SK-N-SH (cell line): ENCODE data around the gene PAM. TPM values are rescaled to one million over a fixed set of nuclear protein-coding genes. Genes with fewer than 3 reads are reported as not detected.
"Not testable (repeated sequence)": the region's sequence is repeated elsewhere in the genome, so short reads cannot be mapped to it uniquely, and the experiment has no call there.

Experiments
- CTCF ChIA-PET: fragments of 300-600, 350-600 bp; formaldehyde crosslinking; extraction: SDS; loops from one replicate; lab custom pipeline; 2021; lab: Yijun Ruan, JAX
- POLR2A ChIA-PET: fragments of 350-600 bp; sonication (Branson Sonifier 250); formaldehyde crosslinking; extraction: SDS; loops from one replicate; lab custom pipeline; 2020; ENCODE audit warnings: antibody characterized with exemption, inconsistent platforms; lab: Yijun Ruan, JAX
- DNase-seq: peaks from one replicate; pipeline ENCODE4 v3.0.0; 2012
- H2AFZ ChIP-seq: fragments of 200-600 bp; sonication (generic); 2 replicates; pipeline ENCODE4 v1.8.1; 2016; ENCODE audit warnings: antibody characterized with exemption, mild to moderate bottlenecking, low read depth
- H3F3A ChIP-seq: fragments of 200-600 bp; sonication (generic); replicated peaks from 2 replicates; pipeline ENCODE3; 2016; ENCODE audit warnings: antibody characterized with exemption, mild to moderate bottlenecking; ENCODE audit not compliant: insufficient read depth
- H3K27ac ChIP-seq, 2 experiments: fragments of 200-500 bp in 1 of 2; fragments of 200-600 bp in 1 of 2; sonication (Bioruptor generic) in 1 of 2; sonication (generic), shearing (Covaris generic) in 1 of 2; 2 replicates each; pipeline versions ENCODE4 v1.5.1 to v1.6.1; 2014 to 2016; ENCODE audit warnings: low read depth in 2 of 2, inconsistent platforms in 1 of 2, low read length in 1 of 2, mild to moderate bottlenecking in 1 of 2, mixed read lengths in 1 of 2
- H3K27me3 ChIP-seq: fragments of 200-600 bp; sonication (generic), shearing (Covaris generic); 2 replicates; pipeline ENCODE4 v1.6.1; 2016; ENCODE audit warnings: mixed run types; ENCODE audit not compliant: insufficient read depth
- H3K36me3 ChIP-seq, 2 experiments: fragments of 200-500 bp in 1 of 2; fragments of 200-600 bp in 1 of 2; sonication (Bioruptor generic) in 1 of 2; sonication (generic) in 1 of 2; replicated peaks in 1 of 2; 2 replicates each; pipeline versions ENCODE3 to v1.5.1; 2014 to 2016; ENCODE audit warnings: low read length in 1 of 2, mild to moderate bottlenecking in 1 of 2; ENCODE audit not compliant: insufficient read depth in 2 of 2, control insufficient read depth in 1 of 2
- H3K4me1 ChIP-seq, 2 experiments: fragments of 200-500 bp in 1 of 2; fragments of 200-600 bp in 1 of 2; sonication (Bioruptor generic) in 1 of 2; sonication (generic), shearing (Covaris generic) in 1 of 2; 2 replicates each; pipeline versions ENCODE4 v1.5.1 to v1.6.1; 2014 to 2016; ENCODE audit warnings: low read depth in 1 of 2, low read length in 1 of 2, mixed run types in 1 of 2; ENCODE audit not compliant: insufficient read depth in 2 of 2, control insufficient read depth in 1 of 2
- H3K4me2 ChIP-seq: fragments of 200-600 bp; sonication (generic), shearing (Covaris generic); 2 replicates; pipeline ENCODE4 v1.6.1; 2017; ENCODE audit warnings: mixed run types
- H3K4me3 ChIP-seq, 2 experiments: fragments of 200-500 bp in 1 of 2; fragments of 200-600 bp in 1 of 2; sonication (Bioruptor generic) in 1 of 2; sonication (generic), shearing (Covaris generic) in 1 of 2; 2 replicates each; pipeline versions ENCODE4 v1.5.1 to v1.8.1; 2014 to 2016; ENCODE audit warnings: low read depth in 2 of 2, inconsistent platforms in 1 of 2, low read length in 1 of 2, mild to moderate bottlenecking in 1 of 2, mixed read lengths in 1 of 2, moderate library complexity in 1 of 2
- H3K79me2 ChIP-seq: fragments of 200-600 bp; sonication (generic); 2 replicates; pipeline ENCODE4 v1.8.1; 2017; ENCODE audit warnings: mild to moderate bottlenecking; ENCODE audit not compliant: insufficient read depth
- H3K9ac ChIP-seq: fragments of 200-600 bp; sonication (generic); 2 replicates; pipeline ENCODE4 v1.6.1; 2017; ENCODE audit warnings: mixed run types
- H3K9me2 ChIP-seq: fragments of 200-600 bp; sonication (generic); 2 replicates; pipeline ENCODE4 v1.6.1; 2017; ENCODE audit warnings: mixed run types
- H3K9me3 ChIP-seq: fragments of 200-600 bp; sonication (generic); 2 replicates; pipeline ENCODE4 v1.6.1; 2017; ENCODE audit warnings: mixed run types, mild to moderate bottlenecking, moderate library complexity
- H4K20me1 ChIP-seq: fragments of 200-600 bp; sonication (generic); 2 replicates; pipeline ENCODE4 v1.6.1; 2017; ENCODE audit warnings: mild to moderate bottlenecking, mixed run types; ENCODE audit not compliant: insufficient read depth
- CHD2 ChIP-seq: fragments of 150-350 bp; IDR thresholded peaks from 2 replicates; pipeline ENCODE4 v1.6.1; 2018; ENCODE audit warnings: low read length; ENCODE audit not compliant: partially characterized antibody
- EP300 ChIP-seq, 2 experiments: IDR thresholded peaks; 2 replicates each; pipeline versions ENCODE4 v1.4.0 to v1.6.1; 2012; ENCODE audit warnings: borderline replicate concordance in 1 of 2, low read depth in 1 of 2, low read length in 1 of 2
- FOXJ3 ChIP-seq: sonication (generic); formaldehyde crosslinking; IDR thresholded peaks from 2 replicates; pipeline ENCODE4 v1.5.1; 2020; ENCODE audit warnings: mild to moderate bottlenecking, missing genetic modification reagents
- FOXM1 ChIP-seq: IDR thresholded peaks from 2 replicates; pipeline ENCODE4 v1.4.0; 2012; ENCODE audit warnings: low read depth, mild to moderate bottlenecking
- JUND ChIP-seq: IDR thresholded peaks from 2 replicates; pipeline ENCODE4 v1.4.0; 2012
- NFIC ChIP-seq: IDR thresholded peaks from 2 replicates; pipeline ENCODE4 v1.4.0; 2012; ENCODE audit warnings: borderline replicate concordance
- POLR2AphosphoS5 ChIP-seq: IDR thresholded peaks from 2 replicates; pipeline ENCODE4 v1.6.1; 2012; ENCODE audit warnings: low read depth, low read length
- RAD21 ChIP-seq: IDR thresholded peaks from 2 replicates; pipeline ENCODE4 v1.6.1; 2012; ENCODE audit warnings: mild to moderate bottlenecking, low read length
- RXRA ChIP-seq: IDR thresholded peaks from 2 replicates; pipeline ENCODE4 v1.4.0; 2012; ENCODE audit warnings: low read depth, mild to moderate bottlenecking, borderline replicate concordance
- SIN3A ChIP-seq: IDR thresholded peaks from 2 replicates; pipeline ENCODE4 v1.6.1; 2012; ENCODE audit warnings: low read depth, mild to moderate bottlenecking, low read length, moderate library complexity, borderline replicate concordance
- TEAD4 ChIP-seq: IDR thresholded peaks from 2 replicates; pipeline ENCODE4 v1.4.0; 2012; ENCODE audit warnings: mild to moderate bottlenecking, borderline replicate concordance; ENCODE audit not compliant: insufficient read depth
- YY1 ChIP-seq: IDR thresholded peaks from 2 replicates; pipeline ENCODE4 v1.4.0; 2012; ENCODE audit warnings: low read depth, mild to moderate bottlenecking
- WGBS: methylation state at CpG from one replicate; pipeline ENCODE4 v1.1.6; 2017; ENCODE audit warnings: low lambda C conversion rate; 5-methylcytosine and 5-hydroxymethylcytosine counted together
- polyA plus RNA-seq, 3 experiments: library from polyadenylated mRNA; depleted of rRNA; stranded (reverse); fragments of >200 nt; gene quantifications; 2 replicates each; pipeline ENCODE4 v1.2.3, GENCODE V29; 2012
- TF ChIP-seq, protein P1 (sequence below): fragments of 150-350 bp; IDR thresholded peaks from 2 replicates; pipeline ENCODE4 v1.6.1; 2016; ENCODE audit warnings: mild to moderate bottlenecking, low read depth, low read length
- TF ChIP-seq, protein P2 (sequence below): IDR thresholded peaks from 2 replicates; pipeline ENCODE4 v1.4.0; 2012; ENCODE audit warnings: low read depth
- TF ChIP-seq, protein P3 (sequence below): IDR thresholded peaks from 2 replicates; pipeline ENCODE4; 2012

PAM gene
- polyA plus RNA-seq, 1 of the 3 experiments (the other 2 are of a cell fraction) = 507 TPM

DNA sequence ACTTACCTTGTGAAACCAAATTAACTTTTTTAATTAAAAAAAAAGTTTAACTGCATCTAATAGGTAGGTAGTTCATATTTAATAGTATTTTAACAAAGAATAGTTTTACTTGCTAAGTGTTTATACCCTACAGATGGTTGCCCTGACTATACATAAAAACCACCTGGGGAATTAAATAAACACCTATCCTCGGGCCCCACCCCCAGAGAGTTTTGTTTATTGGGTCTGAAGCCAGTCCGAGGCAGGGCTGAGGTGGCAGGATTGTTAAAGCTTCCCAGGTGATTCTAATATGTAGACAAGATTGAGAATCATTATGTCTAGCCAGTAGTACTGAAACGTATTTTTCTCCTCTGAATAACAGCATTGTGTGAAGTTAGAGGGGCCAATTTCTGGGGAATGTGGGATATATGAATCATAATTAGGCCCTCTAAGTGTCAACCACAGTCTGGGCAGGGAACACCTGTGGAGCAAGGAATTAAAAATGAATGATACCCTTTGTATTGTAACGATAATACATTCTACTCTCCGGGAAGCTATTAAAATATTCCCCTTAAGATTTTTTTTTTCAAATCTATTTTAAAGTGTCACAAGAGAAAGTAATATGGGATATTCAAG, 5.6 kb upstream of the PAM start:
- no peaks in the 10 kb centered on the region for H3F3A ChIP-seq
- CTCF ChIA-PET = interaction anchor here (1.0 to 1.9 kb wide), 5 partner anchors 11 to 68 kb away, joined by 3 to 6 read pairs (median 4); no protein-coding TSS in a partner anchor

DNA sequence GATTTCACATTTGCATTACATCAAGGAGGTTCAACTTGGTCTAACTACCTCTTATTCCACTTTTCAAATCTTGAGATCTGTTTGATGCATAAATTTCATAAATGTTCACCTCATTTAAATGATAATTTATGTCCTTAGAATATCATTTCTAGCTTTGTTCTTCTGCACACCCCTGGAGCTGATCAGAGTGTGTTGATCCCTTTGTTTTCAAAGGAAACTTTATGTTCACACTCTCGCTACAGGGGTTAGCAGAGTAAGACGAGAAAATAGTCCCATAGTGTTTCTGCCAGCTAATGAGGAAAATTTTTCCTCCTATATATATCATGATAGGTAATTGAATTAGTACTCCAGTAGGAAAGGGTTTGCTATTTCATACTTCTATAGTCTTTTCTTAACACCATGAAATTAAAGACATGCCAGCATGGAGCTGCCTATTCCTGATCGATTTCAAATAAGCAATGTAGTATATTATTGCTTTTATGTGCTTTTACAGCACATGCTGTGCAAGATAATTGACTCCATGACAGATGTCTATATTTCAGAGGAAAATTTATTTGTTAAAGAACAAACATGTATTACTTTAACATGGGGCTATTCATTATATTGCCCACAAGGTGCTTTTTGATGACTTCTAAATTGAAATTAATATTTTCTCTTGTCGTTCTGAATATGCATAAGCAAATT, 4.8 kb upstream of the PAM start:
- H3K9ac ChIP-seq = no peak overlapping the region
- no peak overlapping the region for H3K4me3 ChIP-seq
- ChIA-PET POLR2A (no interaction called here), CTCF (interaction anchor here (0.7 to 1.9 kb wide), 8 partner anchors 10 to 214 kb away, joined by 3 to 6 read pairs (median 3); no protein-coding TSS in a partner anchor)
- H3K9me3 ChIP-seq = no peaks in the 10 kb centered on the region
- H3K79me2 ChIP-seq = peaks cover 5% of the 10 kb centered on the region; the same call in 1 of the 2 replicates
- H3K4me2 ChIP-seq = no peak overlapping the region
- H3K9me2 ChIP-seq = no peaks in the 10 kb centered on the region
- peaks cover 0 to 9% of the 10 kb centered on the region in 2 experiments; a peak in 3 of 4 replicates for H3K4me1 ChIP-seq
- H3K27me3 ChIP-seq = no peaks in the 10 kb centered on the region
- no peak overlapping the region for H3K27ac ChIP-seq
- no peaks in the 10 kb centered on the region for H4K20me1 ChIP-seq
- no peak for TF ChIP-seq FOXM1
- TF ChIP-seq SIN3A = no peak
- TF ChIP-seq, protein P1, sequence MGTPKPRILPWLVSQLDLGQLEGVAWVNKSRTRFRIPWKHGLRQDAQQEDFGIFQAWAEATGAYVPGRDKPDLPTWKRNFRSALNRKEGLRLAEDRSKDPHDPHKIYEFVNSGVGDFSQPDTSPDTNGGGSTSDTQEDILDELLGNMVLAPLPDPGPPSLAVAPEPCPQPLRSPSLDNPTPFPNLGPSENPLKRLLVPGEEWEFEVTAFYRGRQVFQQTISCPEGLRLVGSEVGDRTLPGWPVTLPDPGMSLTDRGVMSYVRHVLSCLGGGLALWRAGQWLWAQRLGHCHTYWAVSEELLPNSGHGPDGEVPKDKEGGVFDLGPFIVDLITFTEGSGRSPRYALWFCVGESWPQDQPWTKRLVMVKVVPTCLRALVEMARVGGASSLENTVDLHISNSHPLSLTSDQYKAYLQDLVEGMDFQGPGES = no peak
- no peak for TF ChIP-seq JUND
- TF ChIP-seq, protein P2, sequence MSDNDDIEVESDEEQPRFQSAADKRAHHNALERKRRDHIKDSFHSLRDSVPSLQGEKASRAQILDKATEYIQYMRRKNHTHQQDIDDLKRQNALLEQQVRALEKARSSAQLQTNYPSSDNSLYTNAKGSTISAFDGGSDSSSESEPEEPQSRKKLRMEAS = no peak
- TF ChIP-seq FOXJ3 (CRISPR knock-in tag) = no peak
- no peak for TF ChIP-seq NFIC
- no peak for TF ChIP-seq EP300 (IDR thresholded peaks at IDR 0.05; ENCODE audit: borderline replicate concordance in 1 of 2, low read depth in 1 of 2, low read length in 1 of 2)
- no peak for TF ChIP-seq POLR2AphosphoS5
- no peak for TF ChIP-seq TEAD4
- TF ChIP-seq, protein P3, sequence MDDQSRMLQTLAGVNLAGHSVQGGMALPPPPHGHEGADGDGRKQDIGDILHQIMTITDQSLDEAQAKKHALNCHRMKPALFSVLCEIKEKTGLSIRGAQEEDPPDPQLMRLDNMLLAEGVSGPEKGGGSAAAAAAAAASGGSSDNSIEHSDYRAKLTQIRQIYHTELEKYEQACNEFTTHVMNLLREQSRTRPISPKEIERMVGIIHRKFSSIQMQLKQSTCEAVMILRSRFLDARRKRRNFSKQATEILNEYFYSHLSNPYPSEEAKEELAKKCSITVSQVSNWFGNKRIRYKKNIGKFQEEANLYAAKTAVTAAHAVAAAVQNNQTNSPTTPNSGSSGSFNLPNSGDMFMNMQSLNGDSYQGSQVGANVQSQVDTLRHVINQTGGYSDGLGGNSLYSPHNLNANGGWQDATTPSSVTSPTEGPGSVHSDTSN = no peak
- H3K36me3 ChIP-seq = no peaks in the 10 kb centered on the region
- DNase-seq = no peak
- H3F3A ChIP-seq = no peaks in the 10 kb centered on the region
- 74% methylated on average over 4 of the region's 4 CpGs for WGBS
- no peak overlapping the region for H2AFZ ChIP-seq

More for the DNA sequence above, 5.6 kb upstream of the PAM start:
- no peak overlapping the region for H3K27ac ChIP-seq
- no peak overlapping the region for H3K4me2 ChIP-seq
- no peak for DNase-seq
- 80% methylated on average over 5 of the region's 5 CpGs for WGBS
- POLR2A ChIA-PET = no interaction called here
- no peaks in the 10 kb centered on the region for H3K9me3 ChIP-seq
- no peak for TF ChIP-seq SIN3A
- no peak for TF ChIP-seq RXRA
- no peak for TF ChIP-seq FOXM1
- no peak for TF ChIP-seq YY1
- TF ChIP-seq RAD21 = no peak
- no peak for TF ChIP-seq CHD2
- H3K4me1 ChIP-seq = peaks cover 0 to 9% of the 10 kb centered on the region in 2 experiments; a peak in 3 of 4 replicates
- H3K36me3 ChIP-seq = no peaks in the 10 kb centered on the region
- H3K9me2 ChIP-seq = no peaks in the 10 kb centered on the region
- H4K20me1 ChIP-seq = no peaks in the 10 kb centered on the region
- no peak overlapping the region for H3K9ac ChIP-seq
- no peak overlapping the region for H2AFZ ChIP-seq
- no peaks in the 10 kb centered on the region for H3K27me3 ChIP-seq
- H3K4me3 ChIP-seq = no peak overlapping the region
- peaks cover 2% of the 10 kb centered on the region; the same call in 1 of the 2 replicates for H3K79me2 ChIP-seq

DNA sequence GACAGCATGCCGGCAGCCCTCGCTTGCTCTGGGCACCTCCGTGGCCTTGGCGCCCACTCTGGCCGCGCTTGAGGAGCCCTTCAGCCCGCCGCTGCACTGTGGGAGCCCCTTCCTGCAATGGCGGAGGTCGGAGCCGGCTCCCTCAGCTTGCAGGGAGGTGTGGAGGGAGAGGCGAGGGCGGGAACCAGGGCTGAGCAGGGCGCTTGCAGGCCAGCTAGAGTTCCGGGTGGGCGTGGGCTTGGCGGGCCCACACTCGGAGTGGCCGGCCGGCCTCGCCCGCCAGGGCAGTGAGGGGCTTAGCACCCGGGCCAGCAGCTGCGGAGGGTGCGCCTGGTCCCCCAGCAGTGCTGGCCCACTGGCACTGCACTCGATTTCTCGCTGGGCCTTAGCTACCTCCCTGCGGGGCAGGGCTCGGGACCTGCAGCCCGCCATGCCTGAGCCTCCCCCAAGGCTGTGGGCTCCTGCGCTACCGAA, 3.2 kb upstream of the PAM start:
- H3K36me3 ChIP-seq, H3K9ac ChIP-seq, H3K27ac ChIP-seq, POLR2A ChIA-PET, H3K9me3 ChIP-seq, H2AFZ ChIP-seq, H3K27me3 ChIP-seq, H3F3A ChIP-seq, H3K9me2 ChIP-seq, DNase-seq, H3K4me2 ChIP-seq, H3K4me3 ChIP-seq, H4K20me1 ChIP-seq: not testable (repeated sequence)
- peaks cover 6 to 11% of the 10 kb centered on the region in 2 experiments; a peak in 3 of 4 replicates for H3K4me1 ChIP-seq
- CTCF ChIA-PET = interaction anchor here (1.1 kb wide), 1 partner anchor 27 kb away, joined by 3 read pairs; no protein-coding TSS in a partner anchor
- peaks cover 21% of the 10 kb centered on the region for H3K79me2 ChIP-seq
- WGBS = 97% methylated on average over 13 of the region's 32 CpGs
